Astrocyte (in vitro differentiated cells and primary cell): ENCODE results near the gene RBPJ. TPM values are rescaled to one million over a fixed set of nuclear protein-coding genes. Genes with fewer than 3 reads are reported as not detected.

ENCODE experiments used
- DNase-seq: peaks from one replicate; pipeline ENCODE4 v3.0.0-alpha.2; 2010; ENCODE audit warnings: low read depth
- FAIRE-seq: peaks from 2 replicates; lab custom pipeline; 2011; peaks lifted over from hg19 to GRCh38; lab: Jason Lieb, UNC
- H2AFZ ChIP-seq: 2 replicates; pipeline ENCODE4 v1.6.0; 2012; ENCODE audit warnings: low read depth, low read length, inconsistent platforms
- H3K27ac ChIP-seq: 2 replicates; pipeline ENCODE4 v1.5.1; 2011; ENCODE audit warnings: low read depth, low read length, inconsistent platforms
- H3K27me3 ChIP-seq: 2 replicates; pipeline ENCODE4 v1.6.0; 2011; ENCODE audit warnings: low read length, inconsistent platforms; ENCODE audit not compliant: insufficient read depth
- H3K36me3 ChIP-seq: 2 replicates; pipeline ENCODE4 v1.5.1; 2011; ENCODE audit warnings: low read length, inconsistent platforms; ENCODE audit not compliant: insufficient read depth
- H3K4me1 ChIP-seq: 2 replicates; pipeline ENCODE4 v1.5.1; 2011; ENCODE audit warnings: low read length, inconsistent platforms; ENCODE audit not compliant: insufficient read depth
- H3K4me2 ChIP-seq: 2 replicates; pipeline ENCODE4 v1.6.0; 2012; ENCODE audit warnings: low read length, inconsistent platforms
- H3K4me3 ChIP-seq: 2 replicates; pipeline ENCODE4 v1.5.1; 2011; ENCODE audit warnings: low read depth, mild to moderate bottlenecking, low read length, inconsistent platforms; ENCODE audit not compliant: insufficient read depth
- H3K79me2 ChIP-seq: 2 replicates; pipeline ENCODE4 v1.6.0; 2012; ENCODE audit warnings: mild to moderate bottlenecking, low read length, inconsistent platforms; ENCODE audit not compliant: insufficient read depth
- H3K9ac ChIP-seq: 2 replicates; pipeline ENCODE4 v1.6.0; 2012; ENCODE audit warnings: mild to moderate bottlenecking, low read length, inconsistent platforms
- H3K9me3 ChIP-seq: 2 replicates; pipeline ENCODE4 v1.5.1; 2012; ENCODE audit warnings: low read depth, mild to moderate bottlenecking, low read length, inconsistent platforms; ENCODE audit not compliant: insufficient read depth
- H4K20me1 ChIP-seq: 2 replicates; pipeline ENCODE4 v1.6.0; 2012; ENCODE audit warnings: low read length, inconsistent platforms; ENCODE audit not compliant: insufficient read depth
- H3K27ac Mint-ChIP-seq: one replicate; pipeline ENCODE4 v1.8.0; 2021; ENCODE audit warnings: mild to moderate bottlenecking, mixed read lengths; ENCODE audit not compliant: unreplicated experiment
- H3K27me3 Mint-ChIP-seq: one replicate; pipeline ENCODE4 v1.8.0; 2021; ENCODE audit warnings: low read depth, mixed read lengths; ENCODE audit not compliant: unreplicated experiment
- H3K36me3 Mint-ChIP-seq: one replicate; pipeline ENCODE4 v1.8.0; 2021; ENCODE audit warnings: low read depth, mixed read lengths; ENCODE audit not compliant: unreplicated experiment
- H3K4me1 Mint-ChIP-seq: one replicate; pipeline ENCODE4 v1.8.0; 2021; ENCODE audit warnings: low read depth, mixed read lengths; ENCODE audit not compliant: unreplicated experiment
- H3K4me3 Mint-ChIP-seq: one replicate; pipeline ENCODE4 v1.8.0; 2021; ENCODE audit warnings: mild to moderate bottlenecking, moderate library complexity, mixed read lengths; ENCODE audit not compliant: unreplicated experiment
- H3K9me3 Mint-ChIP-seq: one replicate; pipeline ENCODE4 v1.8.0; 2021; ENCODE audit warnings: mild to moderate bottlenecking, mixed read lengths; ENCODE audit not compliant: unreplicated experiment
- CTCF ChIP-seq: IDR thresholded peaks from 2 replicates; pipeline ENCODE4 v1.5.1; 2011; ENCODE audit warnings: low read depth, mild to moderate bottlenecking, inconsistent platforms, low read length, moderate library complexity; ENCODE audit not compliant: insufficient read depth
- EZH2 ChIP-seq: IDR thresholded peaks from 2 replicates; pipeline ENCODE4 v1.6.1; 2012; ENCODE audit warnings: mild to moderate bottlenecking, low read length, inconsistent platforms; ENCODE audit not compliant: insufficient read depth
- total RNA-seq: library from RNA; stranded (reverse); gene quantifications from 2 replicates; pipeline ENCODE4 v1.2.1, GENCODE V29; 2021

The RBPJ gene
- total RNA-seq, 1 donor from 2014 or later = 96.3 TPM

GRCh38 chr4:26317766-26318165 lies 3.0 kb upstream of the RBPJ start:
- Mint-ChIP-seq H3K4me1 (no peaks in the 10 kb centered on the region), H3K4me3 (peak overlapping the region; percentile 6), H3K36me3 (peaks cover 2% of the 10 kb centered on the region), H3K9me3 (peaks cover 28% of the 10 kb centered on the region), H3K27ac (no peak overlapping the region), H3K27me3 (no peaks in the 10 kb centered on the region)
- Histone ChIP-seq H4K20me1 (peaks cover 12% of the 10 kb centered on the region), H3K9me3 (no peaks in the 10 kb centered on the region), H3K79me2 (peaks cover 16% of the 10 kb centered on the region), H3K27me3 (no peaks in the 10 kb centered on the region), H3K27ac (no peak overlapping the region), H3K9ac (no peak overlapping the region), H3K4me3 (no peak overlapping the region), H3K4me2 (no peak overlapping the region), H3K4me1 (peaks cover 11% of the 10 kb centered on the region), H3K36me3 (no peaks in the 10 kb centered on the region), H2AFZ (no peak overlapping the region)
- TF ChIP-seq CTCF (no peak), EZH2 (no peak)
- no peak for DNase-seq
- FAIRE-seq = no peak

- FAIRE-seq (peak; percentile 37), DNase-seq (peak; percentile 99)
- peak overlapping the region; percentile 98 for H3K27ac Mint-ChIP-seq
- peaks cover 2% of the 10 kb centered on the region for H3K36me3 Mint-ChIP-seq
- H3K4me1 ChIP-seq = peaks cover 27% of the 10 kb centered on the region
- peak overlapping the region; percentile 96 for H3K9ac ChIP-seq
- H3K27me3 Mint-ChIP-seq = no peaks in the 10 kb centered on the region
- peak overlapping the region; percentile 91 for H3K4me3 Mint-ChIP-seq
- no peaks in the 10 kb centered on the region for H3K27me3 ChIP-seq
- peaks cover 23% of the 10 kb centered on the region for H3K9me3 Mint-ChIP-seq
- no peaks in the 10 kb centered on the region for H3K9me3 ChIP-seq
- peaks cover 13% of the 10 kb centered on the region for H3K4me1 Mint-ChIP-seq
- H3K79me2 ChIP-seq = peaks cover 33% of the 10 kb centered on the region
- peak overlapping the region; percentile 73 for H3K4me3 ChIP-seq
- peaks cover 27% of the 10 kb centered on the region for H4K20me1 ChIP-seq
- H3K4me2 ChIP-seq = peak overlapping the region; percentile 95
- H2AFZ ChIP-seq = peak overlapping the region; percentile 83
- no peaks in the 10 kb centered on the region for H3K36me3 ChIP-seq
- peak overlapping the region; percentile 98 for H3K27ac ChIP-seq
- TF ChIP-seq EZH2 = no peak
- no peak for TF ChIP-seq CTCF
Observed at GRCh38 chr4:26319467-26319948, 1.3 kb upstream of the RBPJ start.

GRCh38 chr4:26319949-26320537 lies 771 bp upstream of the RBPJ start:
- FAIRE-seq (no peak), DNase-seq (peak; percentile 37)
- peak overlapping the region; percentile 98 for H3K27ac ChIP-seq
- Mint-ChIP-seq H3K27me3 (no peaks in the 10 kb centered on the region), H3K36me3 (peaks cover 3% of the 10 kb centered on the region), H3K9me3 (peaks cover 21% of the 10 kb centered on the region), H3K27ac (peak overlapping the region; percentile 96), H3K4me3 (peak overlapping the region; percentile 91), H3K4me1 (peaks cover 18% of the 10 kb centered on the region)
- no peaks in the 10 kb centered on the region for H3K36me3 ChIP-seq
- H3K27me3 ChIP-seq = no peaks in the 10 kb centered on the region
- peak overlapping the region; percentile 95 for H3K4me2 ChIP-seq
- H2AFZ ChIP-seq = peak overlapping the region; percentile 83
- H3K9ac ChIP-seq = peak overlapping the region; percentile 96
- H4K20me1 ChIP-seq = peaks cover 32% of the 10 kb centered on the region
- peaks cover 30% of the 10 kb centered on the region for H3K4me1 ChIP-seq
- peak overlapping the region; percentile 73 for H3K4me3 ChIP-seq
- peaks cover 39% of the 10 kb centered on the region for H3K79me2 ChIP-seq
- H3K9me3 ChIP-seq = no peaks in the 10 kb centered on the region
- TF ChIP-seq EZH2 = no peak
- no peak for TF ChIP-seq CTCF
